ENCODE data around the gene RPS6KA5.

DNA sequence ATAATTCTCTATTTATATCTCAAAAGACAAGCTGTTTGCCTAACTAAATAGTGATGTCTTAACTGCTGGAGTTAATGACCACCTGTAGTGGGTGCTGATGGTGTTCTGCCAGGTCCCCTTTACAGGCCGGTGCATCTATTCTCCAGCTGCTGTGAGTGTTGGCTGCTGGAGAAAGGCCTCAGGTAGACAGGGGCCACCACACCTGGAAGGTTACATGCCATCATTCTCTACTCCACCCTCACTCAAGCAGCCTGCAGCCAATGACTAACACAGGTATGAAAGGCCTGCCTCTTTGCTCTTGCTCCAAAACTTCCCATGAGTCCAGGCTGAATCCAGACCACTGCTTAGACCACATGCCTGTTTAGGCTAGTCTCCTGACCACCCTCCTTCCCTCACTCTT, 73.9 kb downstream of the RPS6KA5 start:
- TF ChIP-seq, protein P1, sequence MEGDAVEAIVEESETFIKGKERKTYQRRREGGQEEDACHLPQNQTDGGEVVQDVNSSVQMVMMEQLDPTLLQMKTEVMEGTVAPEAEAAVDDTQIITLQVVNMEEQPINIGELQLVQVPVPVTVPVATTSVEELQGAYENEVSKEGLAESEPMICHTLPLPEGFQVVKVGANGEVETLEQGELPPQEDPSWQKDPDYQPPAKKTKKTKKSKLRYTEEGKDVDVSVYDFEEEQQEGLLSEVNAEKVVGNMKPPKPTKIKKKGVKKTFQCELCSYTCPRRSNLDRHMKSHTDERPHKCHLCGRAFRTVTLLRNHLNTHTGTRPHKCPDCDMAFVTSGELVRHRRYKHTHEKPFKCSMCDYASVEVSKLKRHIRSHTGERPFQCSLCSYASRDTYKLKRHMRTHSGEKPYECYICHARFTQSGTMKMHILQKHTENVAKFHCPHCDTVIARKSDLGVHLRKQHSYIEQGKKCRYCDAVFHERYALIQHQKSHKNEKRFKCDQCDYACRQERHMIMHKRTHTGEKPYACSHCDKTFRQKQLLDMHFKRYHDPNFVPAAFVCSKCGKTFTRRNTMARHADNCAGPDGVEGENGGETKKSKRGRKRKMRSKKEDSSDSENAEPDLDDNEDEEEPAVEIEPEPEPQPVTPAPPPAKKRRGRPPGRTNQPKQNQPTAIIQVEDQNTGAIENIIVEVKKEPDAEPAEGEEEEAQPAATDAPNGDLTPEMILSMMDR (conservative IDR thresholded peaks at IDR 0.05 in 1 of 2, IDR thresholded peaks at IDR 0.05 in 1 of 2; ENCODE audit: low read depth in 1 of 2, low read length in 2 of 2): no peak
- no peak for TF ChIP-seq EZH2 (IDR thresholded peaks at IDR 0.05; ENCODE audit: low read length, missing control alignments)
